Measurements from ENCODE around the gene ABLIM1. TPM values are rescaled to one million over a fixed set of nuclear protein-coding genes. Genes with fewer than 3 reads are reported as not detected.

The ABLIM1 gene
- total RNA-seq, 1 experiment from 2014 or later: 62.1 TPM

DNA sequence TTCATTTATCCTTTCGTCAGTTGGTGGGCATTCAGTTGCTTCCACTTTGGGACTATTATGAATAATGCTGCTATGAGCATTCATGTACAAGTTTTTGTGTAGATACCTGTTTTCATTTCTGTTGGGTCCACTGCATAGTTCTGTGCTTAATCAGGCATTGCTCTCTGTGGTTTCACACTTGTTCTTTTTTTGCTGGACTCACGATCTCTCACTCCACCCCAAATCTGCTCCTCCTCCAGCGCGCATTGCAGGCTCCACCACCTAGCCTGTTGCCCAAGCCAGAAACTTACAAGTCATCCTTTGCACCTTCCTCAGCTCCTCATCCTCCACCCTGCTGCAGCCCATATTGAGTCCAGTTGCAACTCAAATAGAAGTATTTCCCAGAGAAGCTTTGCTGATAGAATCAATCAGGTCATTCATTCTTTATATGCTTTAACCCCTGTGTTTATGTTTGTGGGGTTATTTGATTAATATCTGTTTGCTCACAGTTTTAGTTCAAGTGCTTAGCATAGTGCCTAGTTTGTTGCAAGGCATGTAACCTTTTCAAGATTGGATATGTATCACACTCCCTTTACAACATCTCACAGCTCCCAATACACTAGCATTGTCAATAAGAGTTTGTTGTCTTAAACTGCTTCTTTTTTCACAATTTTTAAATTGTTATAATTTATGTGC, 237.1 kb downstream of the ABLIM1 start (continued):
- TF ChIP-seq, protein P1, sequence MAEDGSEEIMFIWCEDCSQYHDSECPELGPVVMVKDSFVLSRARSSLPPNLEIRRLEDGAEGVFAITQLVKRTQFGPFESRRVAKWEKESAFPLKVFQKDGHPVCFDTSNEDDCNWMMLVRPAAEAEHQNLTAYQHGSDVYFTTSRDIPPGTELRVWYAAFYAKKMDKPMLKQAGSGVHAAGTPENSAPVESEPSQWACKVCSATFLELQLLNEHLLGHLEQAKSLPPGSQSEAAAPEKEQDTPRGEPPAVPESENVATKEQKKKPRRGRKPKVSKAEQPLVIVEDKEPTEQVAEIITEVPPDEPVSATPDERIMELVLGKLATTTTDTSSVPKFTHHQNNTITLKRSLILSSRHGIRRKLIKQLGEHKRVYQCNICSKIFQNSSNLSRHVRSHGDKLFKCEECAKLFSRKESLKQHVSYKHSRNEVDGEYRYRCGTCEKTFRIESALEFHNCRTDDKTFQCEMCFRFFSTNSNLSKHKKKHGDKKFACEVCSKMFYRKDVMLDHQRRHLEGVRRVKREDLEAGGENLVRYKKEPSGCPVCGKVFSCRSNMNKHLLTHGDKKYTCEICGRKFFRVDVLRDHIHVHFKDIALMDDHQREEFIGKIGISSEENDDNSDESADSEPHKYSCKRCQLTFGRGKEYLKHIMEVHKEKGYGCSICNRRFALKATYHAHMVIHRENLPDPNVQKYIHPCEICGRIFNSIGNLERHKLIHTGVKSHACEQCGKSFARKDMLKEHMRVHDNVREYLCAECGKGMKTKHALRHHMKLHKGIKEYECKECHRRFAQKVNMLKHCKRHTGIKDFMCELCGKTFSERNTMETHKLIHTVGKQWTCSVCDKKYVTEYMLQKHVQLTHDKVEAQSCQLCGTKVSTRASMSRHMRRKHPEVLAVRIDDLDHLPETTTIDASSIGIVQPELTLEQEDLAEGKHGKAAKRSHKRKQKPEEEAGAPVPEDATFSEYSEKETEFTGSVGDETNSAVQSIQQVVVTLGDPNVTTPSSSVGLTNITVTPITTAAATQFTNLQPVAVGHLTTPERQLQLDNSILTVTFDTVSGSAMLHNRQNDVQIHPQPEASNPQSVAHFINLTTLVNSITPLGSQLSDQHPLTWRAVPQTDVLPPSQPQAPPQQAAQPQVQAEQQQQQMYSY (CRISPR knock-in tag; IDR thresholded peaks at IDR 0.05): no peak
- TF ChIP-seq GABPB1 (CRISPR knock-in tag; IDR thresholded peaks at IDR 0.05) (no peak), NR3C1 (CRISPR knock-in tag; conservative IDR thresholded peaks at IDR 0.05; ENCODE audit: low read depth) (no peak), FOXJ3 (CRISPR knock-in tag; IDR thresholded peaks at IDR 0.05; ENCODE audit: borderline replicate concordance) (no peak), TEAD1 (CRISPR knock-in tag; IDR thresholded peaks at IDR 0.05) (no peak), ZNF396 (CRISPR knock-in tag; IDR thresholded peaks at IDR 0.05; ENCODE audit: borderline replicate concordance) (no peak), RORB (CRISPR knock-in tag; IDR thresholded peaks at IDR 0.05) (no peak), SMAD3 (CRISPR knock-in tag; IDR thresholded peaks at IDR 0.05; ENCODE audit: borderline replicate concordance) (no peak), FOXK1 (CRISPR knock-in tag; IDR thresholded peaks at IDR 0.05) (no peak), MXD4 (CRISPR knock-in tag; IDR thresholded peaks at IDR 0.05; ENCODE audit: borderline replicate concordance) (no peak)
- TF ChIP-seq, protein P2, sequence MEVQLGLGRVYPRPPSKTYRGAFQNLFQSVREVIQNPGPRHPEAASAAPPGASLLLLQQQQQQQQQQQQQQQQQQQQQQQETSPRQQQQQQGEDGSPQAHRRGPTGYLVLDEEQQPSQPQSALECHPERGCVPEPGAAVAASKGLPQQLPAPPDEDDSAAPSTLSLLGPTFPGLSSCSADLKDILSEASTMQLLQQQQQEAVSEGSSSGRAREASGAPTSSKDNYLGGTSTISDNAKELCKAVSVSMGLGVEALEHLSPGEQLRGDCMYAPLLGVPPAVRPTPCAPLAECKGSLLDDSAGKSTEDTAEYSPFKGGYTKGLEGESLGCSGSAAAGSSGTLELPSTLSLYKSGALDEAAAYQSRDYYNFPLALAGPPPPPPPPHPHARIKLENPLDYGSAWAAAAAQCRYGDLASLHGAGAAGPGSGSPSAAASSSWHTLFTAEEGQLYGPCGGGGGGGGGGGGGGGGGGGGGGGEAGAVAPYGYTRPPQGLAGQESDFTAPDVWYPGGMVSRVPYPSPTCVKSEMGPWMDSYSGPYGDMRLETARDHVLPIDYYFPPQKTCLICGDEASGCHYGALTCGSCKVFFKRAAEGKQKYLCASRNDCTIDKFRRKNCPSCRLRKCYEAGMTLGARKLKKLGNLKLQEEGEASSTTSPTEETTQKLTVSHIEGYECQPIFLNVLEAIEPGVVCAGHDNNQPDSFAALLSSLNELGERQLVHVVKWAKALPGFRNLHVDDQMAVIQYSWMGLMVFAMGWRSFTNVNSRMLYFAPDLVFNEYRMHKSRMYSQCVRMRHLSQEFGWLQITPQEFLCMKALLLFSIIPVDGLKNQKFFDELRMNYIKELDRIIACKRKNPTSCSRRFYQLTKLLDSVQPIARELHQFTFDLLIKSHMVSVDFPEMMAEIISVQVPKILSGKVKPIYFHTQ (CRISPR knock-in tag; IDR thresholded peaks at IDR 0.05): no peak

DNA sequence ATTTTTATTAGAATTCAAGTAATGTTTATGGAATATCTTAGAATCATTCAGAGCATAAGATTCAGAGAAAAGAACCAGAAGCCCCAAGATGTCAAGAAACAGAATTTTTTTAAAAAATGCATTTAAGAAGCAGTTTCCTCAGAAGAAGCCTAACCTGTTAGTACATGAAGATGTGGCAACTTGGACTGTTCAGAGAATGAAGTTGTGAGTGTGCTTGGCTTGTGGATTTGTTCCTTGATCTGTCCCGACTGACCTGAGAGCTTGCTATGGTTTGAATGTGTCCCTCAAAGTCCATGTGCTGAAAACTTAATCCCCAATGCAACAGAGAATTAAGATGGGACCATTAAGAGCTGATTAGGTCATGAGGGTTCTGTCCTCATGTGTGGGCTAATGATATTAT, 240.0 kb downstream of the ABLIM1 start:
- CTCF ChIA-PET: no interaction called here

More for the DNA sequence above, 240.0 kb downstream of the ABLIM1 start:
- POLR2A ChIA-PET: no interaction called here
- H3K4me3 Mint-ChIP-seq: no peak overlapping the region
- TF ChIP-seq ZNF396 (CRISPR knock-in tag; IDR thresholded peaks at IDR 0.05; ENCODE audit: borderline replicate concordance): no peak
- TF ChIP-seq, protein P3, sequence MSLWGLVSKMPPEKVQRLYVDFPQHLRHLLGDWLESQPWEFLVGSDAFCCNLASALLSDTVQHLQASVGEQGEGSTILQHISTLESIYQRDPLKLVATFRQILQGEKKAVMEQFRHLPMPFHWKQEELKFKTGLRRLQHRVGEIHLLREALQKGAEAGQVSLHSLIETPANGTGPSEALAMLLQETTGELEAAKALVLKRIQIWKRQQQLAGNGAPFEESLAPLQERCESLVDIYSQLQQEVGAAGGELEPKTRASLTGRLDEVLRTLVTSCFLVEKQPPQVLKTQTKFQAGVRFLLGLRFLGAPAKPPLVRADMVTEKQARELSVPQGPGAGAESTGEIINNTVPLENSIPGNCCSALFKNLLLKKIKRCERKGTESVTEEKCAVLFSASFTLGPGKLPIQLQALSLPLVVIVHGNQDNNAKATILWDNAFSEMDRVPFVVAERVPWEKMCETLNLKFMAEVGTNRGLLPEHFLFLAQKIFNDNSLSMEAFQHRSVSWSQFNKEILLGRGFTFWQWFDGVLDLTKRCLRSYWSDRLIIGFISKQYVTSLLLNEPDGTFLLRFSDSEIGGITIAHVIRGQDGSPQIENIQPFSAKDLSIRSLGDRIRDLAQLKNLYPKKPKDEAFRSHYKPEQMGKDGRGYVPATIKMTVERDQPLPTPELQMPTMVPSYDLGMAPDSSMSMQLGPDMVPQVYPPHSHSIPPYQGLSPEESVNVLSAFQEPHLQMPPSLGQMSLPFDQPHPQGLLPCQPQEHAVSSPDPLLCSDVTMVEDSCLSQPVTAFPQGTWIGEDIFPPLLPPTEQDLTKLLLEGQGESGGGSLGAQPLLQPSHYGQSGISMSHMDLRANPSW (CRISPR knock-in tag; conservative IDR thresholded peaks at IDR 0.05; ENCODE audit: low read depth): no peak
- TF ChIP-seq ATF1 (CRISPR knock-in tag; IDR thresholded peaks at IDR 0.05): no peak
- TF ChIP-seq NFE2L1 (CRISPR knock-in tag; IDR thresholded peaks at IDR 0.05): no peak
- TF ChIP-seq, protein P4, sequence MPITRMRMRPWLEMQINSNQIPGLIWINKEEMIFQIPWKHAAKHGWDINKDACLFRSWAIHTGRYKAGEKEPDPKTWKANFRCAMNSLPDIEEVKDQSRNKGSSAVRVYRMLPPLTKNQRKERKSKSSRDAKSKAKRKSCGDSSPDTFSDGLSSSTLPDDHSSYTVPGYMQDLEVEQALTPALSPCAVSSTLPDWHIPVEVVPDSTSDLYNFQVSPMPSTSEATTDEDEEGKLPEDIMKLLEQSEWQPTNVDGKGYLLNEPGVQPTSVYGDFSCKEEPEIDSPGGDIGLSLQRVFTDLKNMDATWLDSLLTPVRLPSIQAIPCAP (CRISPR knock-in tag; IDR thresholded peaks at IDR 0.05): no peak
- no peak for TF ChIP-seq MXD4 (CRISPR knock-in tag; IDR thresholded peaks at IDR 0.05; ENCODE audit: borderline replicate concordance)
- TF ChIP-seq ZNF423 (CRISPR knock-in tag; IDR thresholded peaks at IDR 0.05): no peak
- TF ChIP-seq FOXP1 (CRISPR knock-in tag; IDR thresholded peaks at IDR 0.05; ENCODE audit: borderline replicate concordance): no peak
- TF ChIP-seq, protein P5, sequence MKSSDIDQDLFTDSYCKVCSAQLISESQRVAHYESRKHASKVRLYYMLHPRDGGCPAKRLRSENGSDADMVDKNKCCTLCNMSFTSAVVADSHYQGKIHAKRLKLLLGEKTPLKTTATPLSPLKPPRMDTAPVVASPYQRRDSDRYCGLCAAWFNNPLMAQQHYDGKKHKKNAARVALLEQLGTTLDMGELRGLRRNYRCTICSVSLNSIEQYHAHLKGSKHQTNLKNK (CRISPR knock-in tag; IDR thresholded peaks at IDR 0.05): no peak
- TF ChIP-seq, protein P6, sequence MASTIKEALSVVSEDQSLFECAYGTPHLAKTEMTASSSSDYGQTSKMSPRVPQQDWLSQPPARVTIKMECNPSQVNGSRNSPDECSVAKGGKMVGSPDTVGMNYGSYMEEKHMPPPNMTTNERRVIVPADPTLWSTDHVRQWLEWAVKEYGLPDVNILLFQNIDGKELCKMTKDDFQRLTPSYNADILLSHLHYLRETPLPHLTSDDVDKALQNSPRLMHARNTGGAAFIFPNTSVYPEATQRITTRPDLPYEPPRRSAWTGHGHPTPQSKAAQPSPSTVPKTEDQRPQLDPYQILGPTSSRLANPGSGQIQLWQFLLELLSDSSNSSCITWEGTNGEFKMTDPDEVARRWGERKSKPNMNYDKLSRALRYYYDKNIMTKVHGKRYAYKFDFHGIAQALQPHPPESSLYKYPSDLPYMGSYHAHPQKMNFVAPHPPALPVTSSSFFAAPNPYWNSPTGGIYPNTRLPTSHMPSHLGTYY (CRISPR knock-in tag; IDR thresholded peaks at IDR 0.05): no peak
- TF ChIP-seq, protein P7, sequence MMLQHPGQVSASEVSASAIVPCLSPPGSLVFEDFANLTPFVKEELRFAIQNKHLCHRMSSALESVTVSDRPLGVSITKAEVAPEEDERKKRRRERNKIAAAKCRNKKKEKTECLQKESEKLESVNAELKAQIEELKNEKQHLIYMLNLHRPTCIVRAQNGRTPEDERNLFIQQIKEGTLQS (CRISPR knock-in tag; conservative IDR thresholded peaks at IDR 0.05): no peak
- DNase-seq (ENCODE audit: low spot score) (no peak), ATAC-seq (no peak)
- H3K36me3 Mint-ChIP-seq: no peaks in the 10 kb centered on the region
- H3K9me3 Mint-ChIP-seq: peaks cover 10% of the 10 kb centered on the region
- H3K27ac Mint-ChIP-seq: no peak overlapping the region
- H3K27me3 Mint-ChIP-seq (ENCODE audit: low read depth): peaks cover 5% of the 10 kb centered on the region
- no peaks in the 10 kb centered on the region for H3K4me1 Mint-ChIP-seq
